ENCODE results near the gene XKRX.

The XKRX gene

DNA sequence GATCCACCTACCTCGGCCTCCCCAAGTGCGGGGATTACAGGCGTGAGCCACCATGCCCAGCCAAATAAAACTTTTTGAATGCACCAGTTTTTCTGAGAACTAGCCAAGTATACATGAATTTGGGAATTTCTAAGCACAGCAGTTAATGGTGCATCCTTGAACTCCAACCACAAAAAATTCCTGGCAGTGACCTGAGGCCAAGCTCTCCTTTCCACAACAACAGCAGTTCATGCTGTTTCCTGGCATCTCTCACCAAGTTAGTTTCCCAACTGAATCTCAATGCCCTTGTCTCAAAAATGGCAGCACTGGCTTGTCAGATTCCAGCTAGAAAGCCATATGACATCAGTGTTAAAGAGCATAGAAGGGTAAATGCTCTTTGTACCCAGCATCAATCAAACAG lies 15.9 kb upstream of the XKRX start:
- H3K36me3 ChIP-seq (ENCODE audit: control insufficient read depth in 1 of 2, insufficient read depth in 2 of 2, low read length in 2 of 2), result no peaks in the 10 kb centered on the region
- no peaks in the 10 kb centered on the region for H3K27me3 ChIP-seq (ENCODE audit: control insufficient read depth in 1 of 2, insufficient read depth in 2 of 2, low read length in 2 of 2)
- no peak overlapping the region for H3K9ac ChIP-seq (ENCODE audit: low read depth in 1 of 2, low read length in 2 of 2)
- no peaks in the 10 kb centered on the region for H3K9me3 ChIP-seq (ENCODE audit: control insufficient read depth in 1 of 2, low read length in 2 of 2)
- H3K4me3 ChIP-seq (ENCODE audit: low read depth in 1 of 2, low read length in 2 of 2), result no peak overlapping the region
- no peaks in the 10 kb centered on the region for H3K4me1 ChIP-seq (ENCODE audit: control insufficient read depth in 1 of 2, insufficient read depth in 2 of 2, low read length in 2 of 2)
- H3K27ac ChIP-seq (ENCODE audit: low read depth, low read length), result no peak overlapping the region

DNA sequence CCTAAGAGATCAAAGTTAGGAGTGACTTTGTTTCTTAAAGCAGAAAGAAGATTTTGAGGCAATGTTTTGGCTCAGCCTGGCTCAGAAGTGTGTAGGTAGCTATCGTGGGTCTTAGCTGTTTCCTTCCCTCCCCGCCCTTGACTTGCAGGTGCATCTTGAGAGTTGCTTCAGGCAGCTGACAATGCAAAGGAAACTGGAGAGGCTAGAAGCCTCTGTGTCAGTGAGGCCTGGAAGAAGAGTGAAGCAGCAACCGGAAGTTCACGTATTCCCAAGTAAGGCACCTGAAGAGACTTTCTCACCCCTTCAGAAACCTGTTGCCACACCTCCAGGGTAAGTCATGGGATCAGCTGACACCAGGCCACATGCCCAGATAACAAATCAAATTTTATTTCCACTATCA lies 10.6 kb upstream of the XKRX start:
- Histone ChIP-seq H3K27me3 (ENCODE audit: control insufficient read depth in 1 of 2, insufficient read depth in 2 of 2, low read length in 2 of 2) (no peaks in the 10 kb centered on the region), H3K9me3 (ENCODE audit: control insufficient read depth in 1 of 2, low read length in 2 of 2) (no peaks in the 10 kb centered on the region), H3K27ac (ENCODE audit: low read depth, low read length) (no peak overlapping the region), H3K36me3 (ENCODE audit: control insufficient read depth in 1 of 2, insufficient read depth in 2 of 2, low read length in 2 of 2) (no peaks in the 10 kb centered on the region), H3K4me3 (ENCODE audit: low read depth in 1 of 2, low read length in 2 of 2) (no peak overlapping the region), H3K4me1 (ENCODE audit: control insufficient read depth in 1 of 2, insufficient read depth in 2 of 2, low read length in 2 of 2) (no peaks in the 10 kb centered on the region), H3K9ac (ENCODE audit: low read depth in 1 of 2, low read length in 2 of 2) (no peak overlapping the region)

DNA sequence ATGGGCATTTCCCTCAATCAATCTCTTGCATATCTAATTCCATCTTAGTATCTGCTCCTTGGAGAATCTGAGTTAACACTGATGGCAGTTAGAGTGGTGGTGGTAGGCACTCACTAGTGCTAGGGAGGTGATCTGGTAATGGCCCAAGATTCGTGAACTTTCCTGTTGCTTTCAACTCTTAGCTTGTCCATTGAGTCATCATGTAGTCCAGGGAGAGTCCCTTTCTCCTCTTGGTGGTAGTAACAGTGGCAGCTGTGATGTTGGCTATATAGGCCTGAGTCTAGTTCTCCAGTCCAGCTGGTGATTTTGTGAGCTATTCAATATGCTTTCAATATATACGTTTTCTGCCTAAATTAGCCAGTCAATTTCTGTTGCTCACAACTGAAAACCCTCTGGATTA lies 7.0 kb upstream of the XKRX start:
- H3K9ac ChIP-seq (ENCODE audit: low read depth in 1 of 2, low read length in 2 of 2), result no peak overlapping the region
- no peaks in the 10 kb centered on the region for H3K9me3 ChIP-seq (ENCODE audit: control insufficient read depth in 1 of 2, low read length in 2 of 2)
- no peaks in the 10 kb centered on the region for H3K4me1 ChIP-seq (ENCODE audit: control insufficient read depth in 1 of 2, insufficient read depth in 2 of 2, low read length in 2 of 2)
- no peaks in the 10 kb centered on the region for H3K27me3 ChIP-seq (ENCODE audit: control insufficient read depth in 1 of 2, insufficient read depth in 2 of 2, low read length in 2 of 2)
- no peak overlapping the region for H3K4me3 ChIP-seq (ENCODE audit: low read depth in 1 of 2, low read length in 2 of 2)
- no peaks in the 10 kb centered on the region for H3K36me3 ChIP-seq (ENCODE audit: control insufficient read depth in 1 of 2, insufficient read depth in 2 of 2, low read length in 2 of 2)
- no peak overlapping the region for H3K27ac ChIP-seq (ENCODE audit: low read depth, low read length)

DNA sequence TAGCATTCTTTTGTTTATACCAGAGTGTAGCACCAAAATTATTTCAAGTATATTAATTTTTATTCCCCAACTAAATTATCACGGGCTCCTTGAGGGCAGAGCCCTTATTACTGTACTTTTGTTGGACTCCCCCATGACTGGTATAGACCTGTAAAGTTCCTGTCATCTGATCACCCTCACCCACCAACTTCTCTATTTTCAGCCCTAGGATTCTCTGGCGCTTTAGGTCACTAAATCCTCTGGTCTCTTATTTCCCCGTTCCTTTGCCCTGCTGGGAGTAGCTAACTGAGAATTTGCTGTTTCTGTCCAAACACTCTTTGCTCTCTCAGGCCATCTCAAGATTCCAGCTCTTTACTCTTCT lies 3.2 kb upstream of the XKRX start:
- peaks cover 0 to 3% of the 10 kb centered on the region in 2 donors for H3K4me1 ChIP-seq (ENCODE audit: control insufficient read depth in 1 of 2, insufficient read depth in 2 of 2, low read length in 2 of 2)
- H3K27me3 ChIP-seq (ENCODE audit: control insufficient read depth in 1 of 2, insufficient read depth in 2 of 2, low read length in 2 of 2), result no peaks in the 10 kb centered on the region
- H3K4me3 ChIP-seq (ENCODE audit: low read depth in 1 of 2, low read length in 2 of 2), result no peak overlapping the region

DNA sequence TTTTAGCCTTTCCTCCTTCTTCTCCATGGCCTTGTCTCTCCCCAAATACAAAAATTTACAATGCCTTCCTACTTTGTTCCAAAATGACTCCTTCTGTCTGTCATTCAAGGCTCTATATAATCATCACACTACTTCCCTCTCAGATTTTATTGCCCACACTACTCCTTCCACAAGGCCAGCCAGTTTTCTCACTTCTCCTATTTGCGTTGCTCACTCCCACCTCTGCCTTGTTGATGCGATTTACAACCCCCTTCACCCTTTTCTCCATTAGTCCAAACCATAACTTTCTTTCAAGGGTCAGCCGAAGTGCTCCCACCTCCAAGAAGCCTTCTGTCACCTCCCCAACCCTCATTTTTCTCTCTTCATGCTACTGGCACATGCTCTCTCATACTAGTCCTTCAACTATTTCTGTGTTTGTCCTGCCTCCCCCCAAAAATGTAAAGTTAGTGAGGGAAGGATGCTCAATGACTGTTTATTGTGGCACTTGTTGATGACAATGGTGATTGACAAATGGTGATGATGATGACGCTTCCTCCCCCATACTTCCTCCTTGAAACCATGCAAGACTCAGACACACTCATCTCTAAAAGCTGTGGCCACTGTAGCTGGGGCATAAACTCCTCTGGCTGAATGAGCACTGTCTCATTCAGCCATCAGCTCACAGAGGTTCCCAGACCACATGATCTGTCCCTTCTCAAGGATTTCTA lies 2.7 kb upstream of the XKRX start:
- Histone ChIP-seq H3K27ac (ENCODE audit: low read depth, low read length) (no peak overlapping the region), H3K36me3 (ENCODE audit: control insufficient read depth in 1 of 2, insufficient read depth in 2 of 2, low read length in 2 of 2) (no peaks in the 10 kb centered on the region), H3K4me3 (ENCODE audit: low read depth in 1 of 2, low read length in 2 of 2) (no peak overlapping the region), H3K9me3 (ENCODE audit: control insufficient read depth in 1 of 2, low read length in 2 of 2) (no peaks in the 10 kb centered on the region), H3K9ac (ENCODE audit: low read depth in 1 of 2, low read length in 2 of 2) (no peak overlapping the region), H3K4me1 (ENCODE audit: control insufficient read depth in 1 of 2, insufficient read depth in 2 of 2, low read length in 2 of 2) (peaks cover 0 to 3% of the 10 kb centered on the region in 2 donors), H3K27me3 (ENCODE audit: control insufficient read depth in 1 of 2, insufficient read depth in 2 of 2, low read length in 2 of 2) (no peaks in the 10 kb centered on the region)

More for the DNA sequence above, 3.2 kb upstream of the XKRX start:
- no peaks in the 10 kb centered on the region for H3K9me3 ChIP-seq (ENCODE audit: control insufficient read depth in 1 of 2, low read length in 2 of 2)
- H3K9ac ChIP-seq (ENCODE audit: low read depth in 1 of 2, low read length in 2 of 2), result no peak overlapping the region
- H3K36me3 ChIP-seq (ENCODE audit: control insufficient read depth in 1 of 2, insufficient read depth in 2 of 2, low read length in 2 of 2), result no peaks in the 10 kb centered on the region
- no peak overlapping the region for H3K27ac ChIP-seq (ENCODE audit: low read depth, low read length)

DNA sequence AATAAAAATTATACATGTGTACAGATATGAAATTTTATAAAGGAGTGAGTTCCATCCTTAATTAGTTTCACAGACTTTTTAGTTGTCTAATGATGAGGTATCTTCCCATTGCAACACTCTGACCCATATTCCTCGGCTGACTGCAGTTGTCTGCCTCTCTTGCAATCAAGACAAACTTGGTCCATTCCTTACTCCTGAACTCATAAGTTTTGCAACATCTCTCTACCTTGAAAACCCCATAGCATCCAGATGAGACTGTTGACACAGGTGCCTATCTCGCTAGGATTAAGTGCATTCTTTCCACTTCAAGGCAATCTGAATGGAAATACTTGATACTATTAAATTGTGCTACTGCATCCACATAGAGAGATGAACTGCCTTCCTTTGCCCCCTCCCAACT lies 2.3 kb downstream of the XKRX start:
- Histone ChIP-seq H3K27ac (ENCODE audit: low read depth, low read length) (no peak overlapping the region), H3K9me3 (ENCODE audit: control insufficient read depth in 1 of 2, low read length in 2 of 2) (no peaks in the 10 kb centered on the region), H3K27me3 (ENCODE audit: control insufficient read depth in 1 of 2, insufficient read depth in 2 of 2, low read length in 2 of 2) (no peaks in the 10 kb centered on the region), H3K4me1 (ENCODE audit: control insufficient read depth in 1 of 2, insufficient read depth in 2 of 2, low read length in 2 of 2) (peaks cover 0 to 3% of the 10 kb centered on the region in 2 donors), H3K9ac (ENCODE audit: low read depth in 1 of 2, low read length in 2 of 2) (no peak overlapping the region), H3K36me3 (ENCODE audit: control insufficient read depth in 1 of 2, insufficient read depth in 2 of 2, low read length in 2 of 2) (no peaks in the 10 kb centered on the region), H3K4me3 (ENCODE audit: low read depth in 1 of 2, low read length in 2 of 2) (no peak overlapping the region)

DNA sequence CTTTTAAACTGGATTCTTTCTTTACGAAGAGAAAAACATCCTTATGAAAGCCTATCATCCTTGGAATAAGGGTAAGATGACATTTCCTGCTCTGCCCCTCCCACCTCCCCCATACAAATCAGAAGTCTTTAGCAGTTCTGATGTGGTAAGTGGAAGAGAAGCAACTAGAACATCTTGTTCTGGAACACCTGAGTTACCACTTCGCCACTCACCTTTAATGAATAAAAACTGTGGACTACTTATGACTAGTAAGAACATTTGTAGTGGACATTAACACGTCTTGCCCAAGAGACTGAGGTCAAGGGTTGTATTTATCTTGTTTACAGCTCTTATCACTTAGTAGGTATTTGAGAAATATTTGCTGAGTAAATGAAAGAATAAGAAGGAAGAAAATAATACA lies 4.3 kb downstream of the XKRX start:
- no peak overlapping the region for H3K9ac ChIP-seq (ENCODE audit: low read depth in 1 of 2, low read length in 2 of 2)
- H3K36me3 ChIP-seq (ENCODE audit: control insufficient read depth in 1 of 2, insufficient read depth in 2 of 2, low read length in 2 of 2), result no peaks in the 10 kb centered on the region
- peaks cover 0 to 3% of the 10 kb centered on the region in 2 donors for H3K4me1 ChIP-seq (ENCODE audit: control insufficient read depth in 1 of 2, insufficient read depth in 2 of 2, low read length in 2 of 2)
- no peak overlapping the region for H3K27ac ChIP-seq (ENCODE audit: low read depth, low read length)
- no peaks in the 10 kb centered on the region for H3K27me3 ChIP-seq (ENCODE audit: control insufficient read depth in 1 of 2, insufficient read depth in 2 of 2, low read length in 2 of 2)
- no peak overlapping the region for H3K4me3 ChIP-seq (ENCODE audit: low read depth in 1 of 2, low read length in 2 of 2)
- no peaks in the 10 kb centered on the region for H3K9me3 ChIP-seq (ENCODE audit: control insufficient read depth in 1 of 2, low read length in 2 of 2)

DNA sequence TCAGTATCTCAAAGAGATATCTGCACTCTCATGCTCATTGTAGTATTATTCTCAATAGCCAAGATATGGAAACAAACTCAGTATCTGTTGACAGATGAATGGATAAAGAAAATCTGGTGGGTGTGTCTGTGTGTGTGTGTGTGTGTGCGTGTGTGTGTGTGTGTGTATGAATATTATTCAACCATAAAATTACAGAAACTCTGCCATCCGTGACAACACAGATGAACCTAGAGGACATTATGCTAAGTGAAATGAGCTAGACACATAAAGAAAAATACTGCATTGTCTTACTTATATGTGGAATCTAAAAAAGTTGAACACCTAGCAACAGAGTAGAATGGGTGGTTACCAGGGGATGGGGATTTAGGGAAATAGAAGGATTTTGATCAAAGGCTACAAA lies 13.2 kb downstream of the XKRX start:
- Histone ChIP-seq H3K4me1 (ENCODE audit: control insufficient read depth in 1 of 2, insufficient read depth in 2 of 2, low read length in 2 of 2) (no peaks in the 10 kb centered on the region), H3K36me3 (ENCODE audit: control insufficient read depth in 1 of 2, insufficient read depth in 2 of 2, low read length in 2 of 2) (no peaks in the 10 kb centered on the region), H3K4me3 (ENCODE audit: low read depth in 1 of 2, low read length in 2 of 2) (no peak overlapping the region), H3K27me3 (ENCODE audit: control insufficient read depth in 1 of 2, insufficient read depth in 2 of 2, low read length in 2 of 2) (no peaks in the 10 kb centered on the region), H3K9ac (ENCODE audit: low read depth in 1 of 2, low read length in 2 of 2) (no peak overlapping the region), H3K9me3 (ENCODE audit: control insufficient read depth in 1 of 2, low read length in 2 of 2) (no peaks in the 10 kb centered on the region), H3K27ac (ENCODE audit: low read depth, low read length) (no peak overlapping the region)

DNA sequence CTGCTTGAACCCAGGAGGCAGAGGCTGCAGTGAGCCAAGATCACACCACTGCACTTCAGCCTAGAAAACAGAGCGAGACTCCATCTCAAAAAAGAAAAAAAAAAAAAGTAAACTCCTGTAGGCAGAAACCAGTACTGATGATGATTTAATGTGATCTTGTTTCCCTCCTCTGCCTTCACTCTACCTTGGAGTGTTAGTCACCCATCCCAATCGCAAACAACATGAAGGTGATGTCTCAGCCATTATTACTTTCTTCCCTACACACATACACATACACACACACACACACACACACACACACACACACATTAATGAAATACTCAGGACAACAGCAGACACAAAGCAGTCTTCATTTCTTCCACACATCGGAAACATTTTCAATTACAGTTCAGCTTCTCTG lies 15.6 kb downstream of the XKRX start:
- H3K9ac ChIP-seq (ENCODE audit: low read depth in 1 of 2, low read length in 2 of 2), result no peak overlapping the region
- no peaks in the 10 kb centered on the region for H3K4me1 ChIP-seq (ENCODE audit: control insufficient read depth in 1 of 2, insufficient read depth in 2 of 2, low read length in 2 of 2)
- H3K27ac ChIP-seq (ENCODE audit: low read depth, low read length), result no peak overlapping the region

DNA sequence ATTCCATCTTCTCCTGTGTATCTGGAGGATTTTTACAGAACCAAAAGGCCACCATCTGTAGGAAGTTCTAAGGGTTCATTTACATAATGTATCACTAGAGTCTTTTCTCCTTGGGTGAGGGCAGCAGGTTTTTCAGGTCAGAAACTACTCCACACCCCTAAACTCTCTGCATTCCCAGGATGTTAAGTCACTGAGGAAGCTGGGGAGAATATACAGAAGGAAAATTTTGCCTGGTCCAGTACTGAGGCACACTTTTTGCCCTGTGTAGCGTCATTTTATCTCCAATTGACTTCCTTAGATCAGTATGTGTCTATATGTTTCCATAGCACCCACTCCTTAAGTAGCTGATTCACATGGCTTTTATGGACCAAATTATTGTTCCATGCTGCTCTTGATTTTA lies 17.0 kb downstream of the XKRX start:
- Histone ChIP-seq H3K9me3 (ENCODE audit: control insufficient read depth in 1 of 2, low read length in 2 of 2) (no peaks in the 10 kb centered on the region), H3K27me3 (ENCODE audit: control insufficient read depth in 1 of 2, insufficient read depth in 2 of 2, low read length in 2 of 2) (no peaks in the 10 kb centered on the region), H3K27ac (ENCODE audit: low read depth, low read length) (no peak overlapping the region), H3K4me3 (ENCODE audit: low read depth in 1 of 2, low read length in 2 of 2) (no peak overlapping the region), H3K4me1 (ENCODE audit: control insufficient read depth in 1 of 2, insufficient read depth in 2 of 2, low read length in 2 of 2) (no peaks in the 10 kb centered on the region), H3K36me3 (ENCODE audit: control insufficient read depth in 1 of 2, insufficient read depth in 2 of 2, low read length in 2 of 2) (no peaks in the 10 kb centered on the region), H3K9ac (ENCODE audit: low read depth in 1 of 2, low read length in 2 of 2) (no peak overlapping the region)

More for the DNA sequence above, 15.6 kb downstream of the XKRX start:
- Histone ChIP-seq H3K27me3 (ENCODE audit: control insufficient read depth in 1 of 2, insufficient read depth in 2 of 2, low read length in 2 of 2) (no peaks in the 10 kb centered on the region), H3K36me3 (ENCODE audit: control insufficient read depth in 1 of 2, insufficient read depth in 2 of 2, low read length in 2 of 2) (no peaks in the 10 kb centered on the region), H3K4me3 (ENCODE audit: low read depth in 1 of 2, low read length in 2 of 2) (no peak overlapping the region), H3K9me3 (ENCODE audit: control insufficient read depth in 1 of 2, low read length in 2 of 2) (no peaks in the 10 kb centered on the region)

DNA sequence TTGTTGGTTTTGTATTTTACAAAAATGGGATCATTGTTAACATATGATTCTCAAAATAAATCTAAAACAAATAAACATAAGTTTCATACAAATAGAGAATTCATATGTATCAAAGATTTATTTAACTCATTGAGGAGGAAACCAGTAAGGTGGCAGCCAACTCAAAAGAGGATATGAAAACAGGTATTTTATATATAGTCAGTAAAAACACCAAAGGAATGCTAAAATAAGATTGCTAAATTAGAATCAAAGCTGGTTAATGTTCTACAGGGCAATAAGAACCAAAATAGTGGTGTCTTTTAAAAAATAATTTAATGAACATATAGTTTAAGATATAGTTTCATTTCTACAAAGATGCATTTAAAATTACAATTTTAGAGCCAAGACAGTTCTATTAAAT lies 23.1 kb downstream of the XKRX start:
- Histone ChIP-seq H3K9ac (ENCODE audit: low read depth in 1 of 2, low read length in 2 of 2) (no peak overlapping the region), H3K4me3 (ENCODE audit: low read depth in 1 of 2, low read length in 2 of 2) (no peak overlapping the region), H3K27me3 (ENCODE audit: control insufficient read depth in 1 of 2, insufficient read depth in 2 of 2, low read length in 2 of 2) (no peaks in the 10 kb centered on the region), H3K27ac (ENCODE audit: low read depth, low read length) (no peak overlapping the region), H3K4me1 (ENCODE audit: control insufficient read depth in 1 of 2, insufficient read depth in 2 of 2, low read length in 2 of 2) (no peaks in the 10 kb centered on the region), H3K36me3 (ENCODE audit: control insufficient read depth in 1 of 2, insufficient read depth in 2 of 2, low read length in 2 of 2) (no peaks in the 10 kb centered on the region), H3K9me3 (ENCODE audit: control insufficient read depth in 1 of 2, low read length in 2 of 2) (no peaks in the 10 kb centered on the region)
